T-helper 1 cell treated with Interleukin-12 subunit alpha and Interleukin-12 subunit beta and Interleukin-4 antibody, amounts not matched to agents 30 μg/mL and 1 μg/mL, for 36 hours (primary cell): ENCODE measurements around the gene MICAL1.
"Not testable (repeated sequence)": the region's sequence is repeated elsewhere in the genome, so short reads cannot be mapped to it uniquely, and the experiment has no call there.

Experiments used
- H3K27ac Mint-ChIP-seq: one replicate; pipeline ENCODE4 v1.8.0; 2021; ENCODE audit warnings: mild to moderate bottlenecking, mixed read lengths
- H3K27me3 Mint-ChIP-seq: one replicate; pipeline ENCODE4 v1.8.0; 2021; ENCODE audit warnings: low read depth, mixed read lengths
- H3K36me3 Mint-ChIP-seq: one replicate; pipeline ENCODE4 v1.8.0; 2021; ENCODE audit warnings: low read depth, mixed read lengths
- H3K4me1 Mint-ChIP-seq: one replicate; pipeline ENCODE4 v1.8.0; 2021; ENCODE audit warnings: low read depth, mixed read lengths
- H3K4me3 Mint-ChIP-seq: one replicate; pipeline ENCODE4 v1.8.0; 2021; ENCODE audit warnings: mild to moderate bottlenecking, moderate library complexity, mixed read lengths
- H3K9me3 Mint-ChIP-seq: one replicate; pipeline ENCODE4 v1.8.0; 2021; ENCODE audit warnings: mixed read lengths

The MICAL1 gene

GRCh38 chr6:109467696-109468095 is 12.1 kb upstream of the MICAL1 start:
- Mint-ChIP-seq H3K36me3 (peaks cover 77% of the 10 kb centered on the region), H3K4me3 (no peak overlapping the region), H3K27ac (no peak overlapping the region), H3K27me3 (no peaks in the 10 kb centered on the region), H3K9me3 (no peaks in the 10 kb centered on the region), H3K4me1 (peaks cover 49% of the 10 kb centered on the region)

- Mint-ChIP-seq H3K9me3 (no peaks in the 10 kb centered on the region), H3K27ac (no peak overlapping the region), H3K36me3 (peaks cover 74% of the 10 kb centered on the region), H3K27me3 (no peaks in the 10 kb centered on the region), H3K4me3 (no peak overlapping the region), H3K4me1 (peaks cover 44% of the 10 kb centered on the region)
Measured at GRCh38 chr6:109466212-109466923, 10.8 kb upstream of the MICAL1 start.

GRCh38 chr6:109465772-109466171 is 10.2 kb upstream of the MICAL1 start:
- no peak overlapping the region for H3K4me3 Mint-ChIP-seq
- no peaks in the 10 kb centered on the region for H3K9me3 Mint-ChIP-seq
- peaks cover 74% of the 10 kb centered on the region for H3K36me3 Mint-ChIP-seq
- H3K4me1 Mint-ChIP-seq, result peaks cover 41% of the 10 kb centered on the region
- no peak overlapping the region for H3K27ac Mint-ChIP-seq
- H3K27me3 Mint-ChIP-seq, result no peaks in the 10 kb centered on the region

GRCh38 chr6:109461733-109462526 is 6.4 kb upstream of the MICAL1 start:
- H3K9me3 Mint-ChIP-seq, result no peaks in the 10 kb centered on the region
- H3K27me3 Mint-ChIP-seq, result no peaks in the 10 kb centered on the region
- H3K4me1 Mint-ChIP-seq, result peaks cover 47% of the 10 kb centered on the region
- no peak overlapping the region for H3K4me3 Mint-ChIP-seq
- peak overlapping the region; percentile 24 for H3K27ac Mint-ChIP-seq
- H3K36me3 Mint-ChIP-seq, result peaks cover 42% of the 10 kb centered on the region

GRCh38 chr6:109461205-109461604 is 5.6 kb upstream of the MICAL1 start:
- not testable (repeated sequence) for H3K27me3 Mint-ChIP-seq, H3K27ac Mint-ChIP-seq, H3K4me3 Mint-ChIP-seq, H3K9me3 Mint-ChIP-seq
- H3K4me1 Mint-ChIP-seq, result peaks cover 51% of the 10 kb centered on the region
- H3K36me3 Mint-ChIP-seq, result peaks cover 38% of the 10 kb centered on the region

- H3K27ac Mint-ChIP-seq, result peak overlapping the region; percentile 19
- H3K4me3 Mint-ChIP-seq, result no peak overlapping the region
- peaks cover 29% of the 10 kb centered on the region for H3K36me3 Mint-ChIP-seq
Measured at GRCh38 chr6:109460161-109460829, 4.7 kb upstream of the MICAL1 start.

GRCh38 chr6:109458774-109459531 is 3.4 kb upstream of the MICAL1 start:
- H3K4me3 Mint-ChIP-seq, result peak overlapping the region; percentile 26

More at GRCh38 chr6:109460161-109460829, 4.7 kb upstream of the MICAL1 start:
- H3K4me1 Mint-ChIP-seq, result peaks cover 47% of the 10 kb centered on the region
- no peaks in the 10 kb centered on the region for H3K9me3 Mint-ChIP-seq
- H3K27me3 Mint-ChIP-seq, result no peaks in the 10 kb centered on the region

GRCh38 chr6:109457562-109457996 is 2.0 kb upstream of the MICAL1 start:
- Mint-ChIP-seq H3K4me3 (no peak overlapping the region), H3K9me3 (no peaks in the 10 kb centered on the region), H3K4me1 (peaks cover 52% of the 10 kb centered on the region), H3K27me3 (no peaks in the 10 kb centered on the region), H3K36me3 (peaks cover 24% of the 10 kb centered on the region), H3K27ac (peak overlapping the region; percentile 55)

More at GRCh38 chr6:109458774-109459531, 3.4 kb upstream of the MICAL1 start:
- H3K27me3 Mint-ChIP-seq, result no peaks in the 10 kb centered on the region
- H3K4me1 Mint-ChIP-seq, result peaks cover 50% of the 10 kb centered on the region
- H3K9me3 Mint-ChIP-seq, result no peaks in the 10 kb centered on the region
- H3K36me3 Mint-ChIP-seq, result peaks cover 23% of the 10 kb centered on the region
- H3K27ac Mint-ChIP-seq, result peak overlapping the region; percentile 82

- Mint-ChIP-seq H3K27me3 (no peaks in the 10 kb centered on the region), H3K9me3 (no peaks in the 10 kb centered on the region), H3K4me1 (peaks cover 52% of the 10 kb centered on the region), H3K27ac (peak overlapping the region; percentile 55), H3K4me3 (peak overlapping the region; percentile 49), H3K36me3 (peaks cover 19% of the 10 kb centered on the region)
Measured at GRCh38 chr6:109456710-109457561, 1.4 kb upstream of the MICAL1 start.

GRCh38 chr6:109456111-109456583 is 575 bp upstream of the MICAL1 start:
- peaks cover 52% of the 10 kb centered on the region for H3K4me1 Mint-ChIP-seq
- no peaks in the 10 kb centered on the region for H3K27me3 Mint-ChIP-seq
- H3K4me3 Mint-ChIP-seq, result peak overlapping the region; percentile 49
- peak overlapping the region; percentile 26 for H3K27ac Mint-ChIP-seq
- H3K9me3 Mint-ChIP-seq, result no peaks in the 10 kb centered on the region
- H3K36me3 Mint-ChIP-seq, result peaks cover 16% of the 10 kb centered on the region

GRCh38 chr6:109454496-109455436 is 806 bp downstream of the MICAL1 start:
- peaks cover 56% of the 10 kb centered on the region for H3K4me1 Mint-ChIP-seq
- H3K4me3 Mint-ChIP-seq, result peak overlapping the region; percentile 97
- H3K36me3 Mint-ChIP-seq, result peaks cover 22% of the 10 kb centered on the region
- peak overlapping the region; percentile 95 for H3K27ac Mint-ChIP-seq
- no peaks in the 10 kb centered on the region for H3K27me3 Mint-ChIP-seq
- no peaks in the 10 kb centered on the region for H3K9me3 Mint-ChIP-seq

- H3K27me3 Mint-ChIP-seq, result no peaks in the 10 kb centered on the region
- peaks cover 23% of the 10 kb centered on the region for H3K36me3 Mint-ChIP-seq
- H3K9me3 Mint-ChIP-seq, result no peaks in the 10 kb centered on the region
- H3K4me1 Mint-ChIP-seq, result peaks cover 53% of the 10 kb centered on the region
- peak overlapping the region; percentile 92 for H3K27ac Mint-ChIP-seq
- H3K4me3 Mint-ChIP-seq, result peak overlapping the region; percentile 97
Measured at GRCh38 chr6:109453594-109454495, 1.7 kb downstream of the MICAL1 start.
